GM18502 (cell line): ENCODE data around the gene FOXN3.

Experiments used
- ATAC-seq: cut with Tn5 transposase; IDR thresholded peaks from one replicate; pipeline ENCODE4 v1.9.1; 2021; ENCODE audit warnings: mild to moderate bottlenecking; ENCODE audit not compliant: unreplicated experiment, poor library complexity

FOXN3 gene

DNA sequence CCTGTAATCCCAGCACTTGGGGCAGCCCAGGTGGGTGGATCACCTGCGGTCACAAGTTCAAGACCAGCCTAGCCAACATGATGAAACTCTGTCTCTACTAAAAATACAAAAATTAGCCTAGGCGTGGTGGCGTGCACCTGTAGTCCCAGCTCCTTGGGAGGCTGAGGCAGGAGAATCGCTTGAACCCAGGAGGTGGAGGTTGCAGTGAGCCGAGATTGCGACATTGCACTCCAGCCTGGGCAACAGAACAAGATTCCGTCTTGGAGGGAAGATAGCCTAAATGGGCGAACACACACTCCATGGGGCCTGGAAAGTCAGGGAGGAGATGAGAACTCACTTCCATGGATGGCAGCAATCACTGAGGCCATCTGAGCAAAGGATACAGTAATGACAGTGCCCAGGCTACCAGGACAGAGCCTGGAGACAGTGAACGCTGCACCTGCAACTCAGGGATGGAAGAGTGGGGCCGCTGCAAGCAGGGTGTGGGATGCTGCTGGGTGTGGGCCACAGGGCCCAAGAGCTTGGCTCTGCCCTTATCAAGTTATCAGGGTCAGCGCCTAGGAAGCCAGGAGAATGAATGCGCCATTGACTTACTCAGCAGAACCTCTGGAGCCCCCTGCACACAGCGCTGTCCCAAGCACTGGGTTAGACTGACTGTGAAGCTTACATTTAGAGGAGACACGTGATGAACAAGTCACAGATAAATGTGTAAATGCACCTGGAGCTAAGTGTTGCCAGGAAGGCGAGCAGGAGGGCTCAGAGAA, 28.9 kb downstream of the FOXN3 start:
- ATAC-seq, result no peak

GRCh38 chr14:89386212-89386886, 30.7 kb downstream of the FOXN3 start:
- ATAC-seq, result peak; percentile 47

- ATAC-seq, result no peak
These were observed 32.4 kb downstream of the FOXN3 start for GRCh38 chr14:89384636-89385035.

DNA sequence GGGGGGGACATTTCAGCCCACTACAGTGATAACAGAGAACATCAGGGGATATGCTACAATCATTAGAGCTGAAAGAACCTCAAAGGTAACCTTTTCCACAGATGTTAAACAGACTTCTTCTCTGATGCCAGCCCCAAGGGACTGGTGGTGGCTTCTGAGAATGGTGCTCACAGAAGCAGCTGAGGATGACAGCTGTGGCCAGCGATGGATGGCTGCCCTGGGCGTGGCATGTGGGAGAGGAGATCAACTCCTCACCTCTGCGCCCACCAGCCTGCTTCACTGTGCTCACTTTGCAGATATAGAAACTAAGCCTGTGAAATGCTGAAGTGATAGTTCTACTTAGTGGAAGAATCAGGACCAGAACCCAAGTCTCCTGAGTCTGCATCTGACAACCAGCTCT, 33.0 kb downstream of the FOXN3 start:
- ATAC-seq, result peak; percentile 82

DNA sequence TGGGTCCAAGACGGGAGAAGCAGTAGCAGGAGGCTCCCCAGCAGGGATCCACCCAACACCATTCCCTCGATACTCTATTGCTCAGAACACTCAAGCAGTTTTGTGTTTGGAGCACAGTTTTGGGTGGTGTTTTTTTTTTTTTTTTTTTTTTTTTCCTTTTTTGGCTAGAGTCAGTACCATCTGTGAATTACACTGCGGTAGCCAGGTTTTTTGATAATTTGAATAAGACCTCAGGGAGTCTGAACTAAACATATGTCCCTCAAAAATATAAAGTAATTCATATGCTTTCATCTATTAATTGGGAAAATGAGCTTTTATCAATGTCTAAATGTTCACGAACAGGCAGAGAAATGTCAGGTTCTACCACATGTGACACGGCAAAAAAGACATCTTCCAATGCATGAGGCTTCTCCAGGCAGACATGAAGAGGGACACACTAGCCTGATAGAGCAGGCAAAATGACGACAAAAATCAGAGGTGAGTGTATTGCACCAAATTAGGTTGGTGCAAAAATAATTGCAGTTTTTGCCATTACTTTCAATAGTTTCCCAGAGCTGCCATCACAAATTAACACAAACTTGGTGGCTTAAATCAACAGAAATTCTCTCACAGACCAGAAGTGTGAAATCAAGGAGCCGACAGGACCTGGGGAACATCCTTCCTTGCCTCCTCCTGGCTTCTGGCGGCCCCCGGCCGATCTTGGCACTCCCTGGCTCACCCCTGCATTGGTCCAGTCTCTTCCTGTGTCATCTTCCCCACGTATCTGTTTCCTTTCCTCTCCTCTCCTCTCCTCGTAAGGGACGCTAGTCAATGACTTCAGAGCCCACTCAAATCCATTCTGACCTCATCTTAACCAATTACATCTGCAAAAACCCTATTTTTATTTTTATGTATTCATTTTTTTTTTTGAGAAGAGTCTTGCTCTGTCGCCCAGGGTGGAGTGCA, 33.9 kb downstream of the FOXN3 start:
- ATAC-seq, result no peak

DNA sequence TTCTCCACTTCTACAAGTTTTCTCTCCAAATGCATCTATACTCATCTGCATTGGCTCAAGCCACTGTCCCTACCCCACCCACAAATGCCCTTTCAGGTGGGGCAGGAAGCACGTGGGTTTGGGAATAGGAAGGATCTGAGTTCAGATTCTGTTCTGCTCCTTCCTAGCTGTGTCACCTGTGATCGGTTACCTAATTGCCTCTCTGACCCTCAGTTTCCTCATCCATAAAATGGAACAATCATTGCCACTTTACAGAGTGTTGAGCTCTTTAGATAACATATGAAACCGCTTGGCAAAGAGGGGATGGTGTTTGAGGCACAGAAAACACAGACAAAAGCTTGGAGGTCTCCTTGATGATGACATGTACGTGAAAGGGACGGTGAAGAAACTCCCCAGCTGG, 34.5 kb downstream of the FOXN3 start:
- no peak for ATAC-seq

- no peak for ATAC-seq
These were observed 36.9 kb downstream of the FOXN3 start for GRCh38 chr14:89379891-89380820.

GRCh38 chr14:89379006-89379405, 38.0 kb downstream of the FOXN3 start:
- ATAC-seq, result no peak

DNA sequence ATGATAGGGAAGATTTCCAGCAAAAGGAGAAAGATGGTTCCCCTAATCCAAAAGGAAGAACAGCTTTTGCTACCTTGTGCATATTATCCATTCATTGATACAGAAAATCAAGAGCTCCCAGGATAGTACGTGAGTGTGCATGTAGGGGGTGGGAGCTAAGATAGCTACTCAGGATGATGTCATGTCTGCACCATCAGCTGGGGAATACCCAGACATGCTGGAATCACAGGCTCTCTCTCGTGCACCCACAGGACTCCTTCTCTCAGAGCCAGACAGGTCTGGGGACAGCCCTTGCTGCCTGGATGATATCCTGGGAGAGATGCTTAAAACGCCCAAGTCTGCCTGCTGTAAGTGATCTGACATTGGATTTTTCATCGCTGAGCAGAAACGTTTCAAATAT, 38.9 kb downstream of the FOXN3 start:
- ATAC-seq, result peak; percentile 90

GRCh38 chr14:89377544-89377943, 39.5 kb downstream of the FOXN3 start:
- peak; percentile 9 for ATAC-seq

DNA sequence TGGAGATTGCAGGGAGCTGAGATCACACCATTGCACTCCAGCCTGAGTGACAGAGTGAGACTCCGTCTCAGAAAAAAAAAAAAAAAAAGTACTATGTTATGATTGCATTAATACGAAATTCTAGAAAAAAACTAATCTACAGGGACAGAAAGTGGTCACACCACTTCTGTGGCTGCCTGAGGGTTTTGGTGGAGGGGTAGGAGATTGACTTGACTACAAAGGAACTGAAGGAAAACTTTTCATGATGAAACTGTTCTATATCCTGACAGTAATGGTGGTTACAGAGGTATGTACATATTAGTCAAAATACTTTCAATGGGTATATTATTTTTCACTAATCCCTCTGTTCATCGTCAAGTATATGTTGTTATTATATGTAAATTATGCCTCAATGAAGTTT, 42.1 kb downstream of the FOXN3 start:
- no peak for ATAC-seq

DNA sequence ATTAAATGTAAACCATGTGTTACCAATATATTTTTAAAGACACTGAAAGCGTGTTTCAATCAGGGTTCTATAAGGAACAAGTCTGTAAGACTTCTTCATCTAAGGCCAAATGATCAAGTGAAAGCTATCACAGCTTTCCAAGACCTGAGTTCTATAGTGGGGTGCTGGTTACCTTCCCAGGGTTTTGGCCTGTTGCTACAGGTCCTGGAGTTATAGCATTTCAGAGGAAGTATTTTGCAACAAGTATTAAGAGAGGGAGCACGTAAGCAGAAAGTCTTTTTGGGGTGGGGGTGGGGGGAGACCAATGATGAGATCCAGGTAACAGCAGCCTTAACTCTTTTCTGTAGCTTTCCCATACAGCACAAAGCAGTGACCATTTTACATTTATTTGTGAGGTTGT, 43.8 kb downstream of the FOXN3 start:
- no peak for ATAC-seq

GRCh38 chr14:89372512-89372883, 44.5 kb downstream of the FOXN3 start:
- no peak for ATAC-seq

DNA sequence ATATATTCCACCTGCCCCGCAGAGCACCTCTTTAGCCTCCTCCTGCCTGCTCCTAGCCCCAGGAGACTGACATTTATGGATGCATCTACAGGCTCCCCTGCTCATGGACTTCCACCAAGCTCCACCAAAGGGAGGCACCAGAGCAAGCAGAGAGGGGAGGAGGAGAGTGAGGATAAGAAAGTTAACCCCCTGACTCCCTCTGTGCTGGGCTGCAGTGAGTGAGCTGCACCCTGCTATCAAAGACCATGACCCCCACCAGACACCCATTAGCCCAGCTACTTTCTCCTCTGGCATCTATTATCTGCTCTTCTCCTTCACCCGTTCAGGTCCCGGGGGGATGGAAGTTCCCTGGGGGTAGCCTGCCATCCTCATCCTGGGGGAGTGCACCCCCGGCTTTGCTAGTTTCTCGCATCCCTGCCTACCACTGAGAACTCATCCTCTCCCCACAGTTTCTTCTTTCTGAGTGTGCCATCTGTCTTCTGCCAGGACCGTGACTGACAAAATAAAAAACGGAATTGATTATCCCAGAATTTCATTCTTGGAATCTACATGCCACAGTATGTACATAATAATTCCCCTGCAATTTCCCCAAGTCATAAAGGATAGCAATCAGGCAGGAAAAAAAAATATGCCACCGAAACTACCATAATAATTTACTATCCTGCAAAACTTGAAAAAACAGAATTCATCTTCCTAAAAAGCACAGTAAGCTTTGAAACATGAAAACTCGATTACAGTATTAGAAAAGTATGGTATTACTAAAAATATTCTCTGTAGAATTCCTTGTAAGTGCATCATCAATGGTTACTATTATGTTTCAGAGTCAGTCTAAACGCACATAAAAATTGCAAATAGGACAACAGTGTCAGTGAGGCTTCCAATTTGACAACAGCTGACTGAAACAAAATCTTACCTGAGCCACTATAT, 45.2 kb downstream of the FOXN3 start:
- no peak for ATAC-seq

DNA sequence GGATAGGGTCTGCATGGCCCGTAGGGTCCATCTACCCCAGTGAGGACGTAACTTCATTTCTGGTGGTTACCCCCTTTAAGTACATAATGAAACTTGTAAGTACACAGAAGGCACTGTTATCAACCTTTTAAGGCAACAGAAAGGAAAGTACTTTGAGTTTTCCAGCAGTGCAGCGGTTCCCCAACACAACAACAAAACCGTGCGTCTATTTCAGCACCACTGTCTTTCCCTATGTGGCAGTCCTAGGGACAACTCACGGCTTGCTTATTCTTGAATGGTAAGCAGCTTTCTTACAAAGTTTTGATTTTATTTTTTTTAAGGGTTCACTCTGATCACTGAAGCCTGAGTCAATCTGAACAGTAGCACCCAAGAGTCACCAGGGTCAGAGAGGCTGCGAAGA, 46.3 kb downstream of the FOXN3 start:
- no peak for ATAC-seq

GRCh38 chr14:89370381-89370780, 46.7 kb downstream of the FOXN3 start:
- no peak for ATAC-seq

DNA sequence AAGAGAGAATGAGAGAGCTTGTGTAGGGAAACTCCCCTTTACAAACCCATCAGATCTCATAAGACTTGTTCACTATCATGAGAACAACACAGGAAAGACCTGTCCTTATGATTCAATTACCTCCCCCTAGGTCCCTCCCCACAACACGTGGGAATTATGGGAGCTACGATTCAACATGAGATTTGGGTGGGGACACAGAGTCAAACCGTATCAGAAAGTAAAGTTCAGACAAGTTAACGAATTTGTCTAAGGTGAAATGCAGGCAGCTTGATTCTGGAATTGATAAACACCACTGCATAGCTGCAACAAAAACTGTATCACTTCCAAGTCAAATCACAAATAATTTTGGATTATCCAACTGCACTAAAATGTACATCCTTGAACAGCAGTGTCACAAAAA, 47.4 kb downstream of the FOXN3 start:
- no peak for ATAC-seq

- ATAC-seq, result no peak
These were observed 48.2 kb downstream of the FOXN3 start for GRCh38 chr14:89368490-89369477.
